Measurements from ENCODE around the gene DGKG. TPM values are rescaled to one million over a fixed set of nuclear protein-coding genes. Genes with fewer than 3 reads are reported as not detected.
A peak's percentile ranks its signal among the peaks of the same experiment; 100 is the strongest.

Gene DGKG
- total and polyA plus RNA-seq, 9 of the 15 experiments (the other 6 are each of a cell fraction or from before 2014, with no cell fraction given) = 0.01 to 0.36 (median 0.15) TPM

DNA sequence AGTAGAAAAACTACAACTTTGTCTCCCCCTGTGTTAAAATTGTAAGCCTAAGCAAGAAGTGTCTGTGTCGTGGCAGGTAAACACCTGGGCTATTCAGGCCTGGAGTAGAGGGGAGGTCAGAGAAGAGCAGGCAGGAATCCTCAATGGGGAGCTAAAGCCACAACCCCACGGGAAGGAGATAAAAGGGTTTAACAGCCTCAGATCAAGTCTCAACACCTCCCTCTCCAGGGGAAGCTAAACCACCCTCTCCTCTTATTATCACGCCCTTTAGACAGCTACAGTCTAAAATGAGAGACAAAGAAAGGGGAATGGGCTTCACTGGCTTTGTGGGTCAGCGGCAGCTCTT is 264.7 kb downstream of the DGKG start:
- peak in 2 of 4 experiments; percentile 28 to 49 for DNase-seq (ENCODE audit: extremely low read depth in 1 of 4, low spot score in 3 of 4)
- Histone ChIP-seq H3K9me1 (ENCODE audit: control insufficient read depth, insufficient read depth, low read length) (no peaks in the 10 kb centered on the region), H4K20me1 (replicated peaks; ENCODE audit: control insufficient read depth, insufficient read depth, low read length) (no peaks in the 10 kb centered on the region), H3K9ac (ENCODE audit: insufficient read depth in 1 of 2, low read depth in 2 of 2, low read length in 2 of 2) (no peak overlapping the region), H3K4me3 (no peak overlapping the region), H3K9me3 (replicated peaks; ENCODE audit: control insufficient read depth, insufficient read depth, low read depth, low read length) (no peaks in the 10 kb centered on the region), H2AFZ (ENCODE audit: low read depth, low read length) (no peak overlapping the region), H3K36me3 (ENCODE audit: control insufficient read depth, insufficient read depth, low read length) (no peaks in the 10 kb centered on the region), H3K4me1 (replicated peaks in 1 of 2; ENCODE audit: control insufficient read depth in 2 of 2, insufficient read depth in 2 of 2, low read length in 2 of 2) (peaks cover 15 to 23% of the 10 kb centered on the region in 2 experiments; a peak in 4 of 5 replicates), H3K4me2 (ENCODE audit: insufficient read depth, low read length) (0 out of 2 replicates have a peak overlapping the region, but pooled peaks have one; percentile 3), H3K27me3 (ENCODE audit: control insufficient read depth in 2 of 2, insufficient read depth in 2 of 2, low read length in 2 of 2) (no peaks in the 10 kb centered on the region), H3K79me2 (ENCODE audit: control insufficient read depth, insufficient read depth, low read length) (no peaks in the 10 kb centered on the region), H3K27ac (ENCODE audit: extremely low read depth, low read depth, low read length) (no peak overlapping the region)
- no peak for TF ChIP-seq HSF4 (CRISPR knock-in tag; IDR thresholded peaks at IDR 0.05; ENCODE audit: borderline replicate concordance)
- TF ChIP-seq ZNF512 (tag; IDR thresholded peaks at IDR 0.05) = no peak
- no TSS peak for BruUV-seq (replicated peaks)
- ATAC-seq = peak; percentile 50
- WGBS (ENCODE audit: insufficient coverage, low coverage, missing lambda C conversion rate) = 30% methylated on average over 4 of the region's 4 CpGs
- POLR2A ChIA-PET = interaction anchor here (0.6 to 6.1 kb wide), 6 partner anchors 8 to 493 kb away, joined by 3 to 34 read pairs (median 4); partner anchors contain the start of gene ETV5
- peak; percentile 15 for FAIRE-seq
- in situ Hi-C loops (cut with MboI) (no loop called here), intact Hi-C loops (cut with micrococcal nuclease) (no loop called here)
- CTCF ChIA-PET (ENCODE audit: low intra/inter-chr PET ratio) = no interaction called here

Other genes with a start within 250 kb of the DGKG start
- 2.1 and 3.8 TPM in 2 replicates for gene CRYGS, start 182.1 kb upstream of the DGKG start, total RNA-seq (2014; rRNA removed)
- 2.0 and 2.4 TPM in 2 replicates for gene CRYGS, start 182.1 kb upstream of the DGKG start, total RNA-seq (2014; rRNA removed; fragmentation: Illumina TruSeq; extraction: Trizol)
- gene CRYGS, start 182.1 kb upstream of the DGKG start, total RNA-seq (2015; rRNA removed; fragmentation: Illumina TruSeq; extraction: Trizol) = 1.8 and 1.9 TPM in 2 replicates
- 1.5 and 1.6 TPM in 2 replicates for gene CRYGS, start 182.1 kb upstream of the DGKG start, total RNA-seq (2021)
- gene CRYGS, start 182.1 kb upstream of the DGKG start, polyA plus RNA-seq (2011; rRNA removed) = 3.5 and 5.5 TPM in 2 replicates
- gene CRYGS, start 182.1 kb upstream of the DGKG start, polyA plus RNA-seq (2014; fragmentation: Illumina TruSeq; extraction: Trizol) = 1.0 and 1.8 TPM in 2 replicates
- gene CRYGS, start 182.1 kb upstream of the DGKG start, polyA plus RNA-seq (2014; fragmentation: Nextera tagmentation; extraction: Ambion mirVana) = 1 to 10 TPM; 1.9 to 2.0 TPM
- 3.0 and 3.7 TPM in 2 replicates for gene CRYGS, start 182.1 kb upstream of the DGKG start, polyA plus RNA-seq (2014; rRNA removed)
- 17.7 and 22.7 TPM in 2 replicates for gene TBCCD1, start 205.1 kb upstream of the DGKG start, total RNA-seq (2014; rRNA removed)
- gene TBCCD1, start 205.1 kb upstream of the DGKG start, total RNA-seq (2014; rRNA removed; fragmentation: Illumina TruSeq; extraction: Trizol) = 26.2 and 26.8 TPM in 2 replicates
- gene TBCCD1, start 205.1 kb upstream of the DGKG start, total RNA-seq (2015; rRNA removed; fragmentation: Illumina TruSeq; extraction: Trizol) = 21.1 and 21.2 TPM in 2 replicates
- gene TBCCD1, start 205.1 kb upstream of the DGKG start, total RNA-seq (2021) = 18.4 and 20.9 TPM in 2 replicates
- 26.0 and 31.1 TPM in 2 replicates for gene TBCCD1, start 205.1 kb upstream of the DGKG start, polyA plus RNA-seq (2011; rRNA removed)
- 18.4 and 22.2 TPM in 2 replicates for gene TBCCD1, start 205.1 kb upstream of the DGKG start, polyA plus RNA-seq (2014; fragmentation: Illumina TruSeq; extraction: Trizol)
- gene TBCCD1, start 205.1 kb upstream of the DGKG start, polyA plus RNA-seq (2014; fragmentation: Nextera tagmentation; extraction: Ambion mirVana) = 10 to 100 TPM; 18.9 to 21.4 TPM
- gene TBCCD1, start 205.1 kb upstream of the DGKG start, polyA plus RNA-seq (2014; rRNA removed) = 16.2 and 17.9 TPM in 2 replicates
- 68.1 and 71.4 TPM in 2 replicates for gene DNAJB11, start 208.5 kb upstream of the DGKG start, total RNA-seq (2014; rRNA removed)
- gene DNAJB11, start 208.5 kb upstream of the DGKG start, total RNA-seq (2014; rRNA removed; fragmentation: Illumina TruSeq; extraction: Trizol) = 63.8 and 65.7 TPM in 2 replicates
- 67.1 and 67.7 TPM in 2 replicates for gene DNAJB11, start 208.5 kb upstream of the DGKG start, total RNA-seq (2015; rRNA removed; fragmentation: Illumina TruSeq; extraction: Trizol)
- 44.4 and 49.3 TPM in 2 replicates for gene DNAJB11, start 208.5 kb upstream of the DGKG start, total RNA-seq (2021)
- gene DNAJB11, start 208.5 kb upstream of the DGKG start, polyA plus RNA-seq (2011; rRNA removed) = 29.9 and 40.1 TPM in 2 replicates
- 48.7 and 63.9 TPM in 2 replicates for gene DNAJB11, start 208.5 kb upstream of the DGKG start, polyA plus RNA-seq (2014; fragmentation: Illumina TruSeq; extraction: Trizol)
- 10 to 100 TPM; 14.8 to 16.7 TPM for gene DNAJB11, start 208.5 kb upstream of the DGKG start, polyA plus RNA-seq (2014; fragmentation: Nextera tagmentation; extraction: Ambion mirVana)
- gene DNAJB11, start 208.5 kb upstream of the DGKG start, polyA plus RNA-seq (2014; rRNA removed) = 74.7 and 77.0 TPM in 2 replicates